ENCODE results near the gene FNTB. TPM values are rescaled to one million over a fixed set of nuclear protein-coding genes. Genes with fewer than 3 reads are reported as not detected.

Gene FNTB
- total RNA-seq, 2 donors from 2014 or later, result 17.2 to 21.3 TPM

GRCh38 chr14:65012353-65012752, 25.7 kb downstream of the FNTB start:
- H3K27me3 Mint-ChIP-seq (ENCODE audit: insufficient read depth), result no peaks in the 10 kb centered on the region
- H3K9me3 ChIP-seq (ENCODE audit: control insufficient read depth, low read length), result no peaks in the 10 kb centered on the region

GRCh38 chr14:65015391-65015790, 28.7 kb downstream of the FNTB start:
- H3K4me1 Mint-ChIP-seq, result peaks cover 3% of the 10 kb centered on the region
- Histone ChIP-seq H3K9me3 (ENCODE audit: control insufficient read depth, low read length) (no peaks in the 10 kb centered on the region), H3K4me3 (ENCODE audit: low read length) (no peak overlapping the region), H3K36me3 (ENCODE audit: control insufficient read depth, insufficient read depth, low read length) (peaks cover 31% of the 10 kb centered on the region), H3K27ac (ENCODE audit: low read depth, low read length) (no peak overlapping the region), H3K9ac (ENCODE audit: extremely low read depth, low read length, poor library complexity, severe bottlenecking) (no peak overlapping the region), H3K27me3 (ENCODE audit: control insufficient read depth, insufficient read depth, low read length, poor library complexity, severe bottlenecking) (no peaks in the 10 kb centered on the region), H3K4me1 (ENCODE audit: control insufficient read depth, insufficient read depth, low read length) (no peaks in the 10 kb centered on the region)
- DNase-seq, result no peak
- peaks cover 26% of the 10 kb centered on the region for H3K36me3 Mint-ChIP-seq (ENCODE audit: low read depth)
- no peak overlapping the region for H3K4me3 Mint-ChIP-seq
- no peaks in the 10 kb centered on the region for H3K27me3 Mint-ChIP-seq (ENCODE audit: insufficient read depth)
- TF ChIP-seq, protein P1, sequence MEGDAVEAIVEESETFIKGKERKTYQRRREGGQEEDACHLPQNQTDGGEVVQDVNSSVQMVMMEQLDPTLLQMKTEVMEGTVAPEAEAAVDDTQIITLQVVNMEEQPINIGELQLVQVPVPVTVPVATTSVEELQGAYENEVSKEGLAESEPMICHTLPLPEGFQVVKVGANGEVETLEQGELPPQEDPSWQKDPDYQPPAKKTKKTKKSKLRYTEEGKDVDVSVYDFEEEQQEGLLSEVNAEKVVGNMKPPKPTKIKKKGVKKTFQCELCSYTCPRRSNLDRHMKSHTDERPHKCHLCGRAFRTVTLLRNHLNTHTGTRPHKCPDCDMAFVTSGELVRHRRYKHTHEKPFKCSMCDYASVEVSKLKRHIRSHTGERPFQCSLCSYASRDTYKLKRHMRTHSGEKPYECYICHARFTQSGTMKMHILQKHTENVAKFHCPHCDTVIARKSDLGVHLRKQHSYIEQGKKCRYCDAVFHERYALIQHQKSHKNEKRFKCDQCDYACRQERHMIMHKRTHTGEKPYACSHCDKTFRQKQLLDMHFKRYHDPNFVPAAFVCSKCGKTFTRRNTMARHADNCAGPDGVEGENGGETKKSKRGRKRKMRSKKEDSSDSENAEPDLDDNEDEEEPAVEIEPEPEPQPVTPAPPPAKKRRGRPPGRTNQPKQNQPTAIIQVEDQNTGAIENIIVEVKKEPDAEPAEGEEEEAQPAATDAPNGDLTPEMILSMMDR (conservative IDR thresholded peaks at IDR 0.05), result no peak
- H3K27ac Mint-ChIP-seq, result no peak overlapping the region
- no peaks in the 10 kb centered on the region for H3K9me3 Mint-ChIP-seq
- 90% methylated on average over 3 of the region's 3 CpGs; no CpG with 5 or more reads in 1 of the 2 experiments for WGBS, 2 experiments (ENCODE audit: insufficient coverage in 1 of 2, insufficient read length in 1 of 2)

More at GRCh38 chr14:65012353-65012752, 25.7 kb downstream of the FNTB start:
- Mint-ChIP-seq H3K4me3 (no peak overlapping the region), H3K9me3 (no peaks in the 10 kb centered on the region), H3K27ac (no peak overlapping the region), H3K36me3 (ENCODE audit: low read depth) (peaks cover 30% of the 10 kb centered on the region), H3K4me1 (no peaks in the 10 kb centered on the region)
- H3K4me1 ChIP-seq (ENCODE audit: control insufficient read depth, insufficient read depth, low read length), result no peaks in the 10 kb centered on the region
- no peak overlapping the region for H3K9ac ChIP-seq (ENCODE audit: extremely low read depth, low read length, poor library complexity, severe bottlenecking)
- H3K27ac ChIP-seq (ENCODE audit: low read depth, low read length), result no peak overlapping the region
- H3K4me3 ChIP-seq (ENCODE audit: low read length), result no peak overlapping the region
- peaks cover 32% of the 10 kb centered on the region for H3K36me3 ChIP-seq (ENCODE audit: control insufficient read depth, insufficient read depth, low read length)
- no peaks in the 10 kb centered on the region for H3K27me3 ChIP-seq (ENCODE audit: control insufficient read depth, insufficient read depth, low read length, poor library complexity, severe bottlenecking)
- 93 to 100% methylated on average over 4 of the region's 4 CpGs for WGBS, 2 experiments (ENCODE audit: insufficient coverage in 1 of 2, insufficient read length in 1 of 2)
- DNase-seq, result no peak
- TF ChIP-seq, protein P1 (conservative IDR thresholded peaks at IDR 0.05), result no peak

- no peaks in the 10 kb centered on the region for H3K27me3 ChIP-seq (ENCODE audit: control insufficient read depth, insufficient read depth, low read length, poor library complexity, severe bottlenecking)
- TF ChIP-seq, protein P1 (conservative IDR thresholded peaks at IDR 0.05), result no peak
- Mint-ChIP-seq H3K4me1 (peaks cover 3% of the 10 kb centered on the region), H3K27me3 (ENCODE audit: insufficient read depth) (no peaks in the 10 kb centered on the region), H3K9me3 (no peaks in the 10 kb centered on the region), H3K36me3 (ENCODE audit: low read depth) (peaks cover 22% of the 10 kb centered on the region), H3K4me3 (no peak overlapping the region), H3K27ac (no peak overlapping the region)
- no peaks in the 10 kb centered on the region for H3K9me3 ChIP-seq (ENCODE audit: control insufficient read depth, low read length)
- H3K4me3 ChIP-seq (ENCODE audit: low read length), result no peak overlapping the region
- H3K36me3 ChIP-seq (ENCODE audit: control insufficient read depth, insufficient read depth, low read length), result peaks cover 28% of the 10 kb centered on the region
- no peak overlapping the region for H3K27ac ChIP-seq (ENCODE audit: low read depth, low read length)
- no peaks in the 10 kb centered on the region for H3K4me1 ChIP-seq (ENCODE audit: control insufficient read depth, insufficient read depth, low read length)
- WGBS, 2 experiments (ENCODE audit: insufficient coverage in 1 of 2, insufficient read length in 1 of 2), result 90% methylated on average over 3 to 4 of the region's 4 CpGs
- no peak overlapping the region for H3K9ac ChIP-seq (ENCODE audit: extremely low read depth, low read length, poor library complexity, severe bottlenecking)
- DNase-seq, result no peak
These were observed 29.8 kb downstream of the FNTB start for GRCh38 chr14:65016471-65016870.

Measured in endodermal cell (in vitro differentiated cells).